ENCODE measurements around the gene TAF11L10.
"Not testable (repeated sequence)": the region's sequence is repeated elsewhere in the genome, so short reads cannot be mapped to it uniquely, and the experiment has no call there.

Gene TAF11L10

GRCh38 chr5:17597728-17598127 is at the start of gene TAF11L10:
Gene TAF11L10 (minus strand): TSS chr5:17597828.
- FAIRE-seq: not testable (repeated sequence)

GRCh38 chr5:17634160-17634559 is 36.5 kb upstream of the TAF11L10 start, which contains the start of gene TAF11L14:
Gene TAF11L14 (plus strand): TSS chr5:17634460.
- no peak for FAIRE-seq

DNA sequence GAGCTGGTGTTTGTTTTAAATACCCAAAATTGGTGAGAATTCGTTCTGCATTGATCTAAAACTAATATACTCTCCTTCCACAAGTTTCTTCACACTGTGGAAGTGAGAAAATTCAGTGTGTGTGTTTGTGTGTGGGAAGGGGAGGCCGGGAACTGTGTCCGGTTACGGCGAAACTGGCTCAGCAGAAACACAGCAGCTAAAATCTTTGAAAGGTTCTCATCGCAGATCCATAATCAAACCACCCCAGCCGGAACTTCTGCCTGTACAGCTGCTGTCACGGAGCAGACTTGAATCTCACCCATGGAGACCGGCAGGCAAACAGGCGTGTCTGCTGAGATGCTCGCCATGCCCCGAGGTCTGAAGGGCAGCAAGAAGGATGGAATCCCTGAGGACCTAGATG is 34.2 kb upstream of the TAF11L10 start, which contains the start of gene TAF11L13:
Gene TAF11L13 (plus strand): TSS at position 301 of the 400 bp plus-strand sequence.
- FAIRE-seq: not testable (repeated sequence)

- FAIRE-seq: no peak
Observed at GRCh38 chr5:17625686-17626085, 28.1 kb upstream of the TAF11L10 start.

DNA sequence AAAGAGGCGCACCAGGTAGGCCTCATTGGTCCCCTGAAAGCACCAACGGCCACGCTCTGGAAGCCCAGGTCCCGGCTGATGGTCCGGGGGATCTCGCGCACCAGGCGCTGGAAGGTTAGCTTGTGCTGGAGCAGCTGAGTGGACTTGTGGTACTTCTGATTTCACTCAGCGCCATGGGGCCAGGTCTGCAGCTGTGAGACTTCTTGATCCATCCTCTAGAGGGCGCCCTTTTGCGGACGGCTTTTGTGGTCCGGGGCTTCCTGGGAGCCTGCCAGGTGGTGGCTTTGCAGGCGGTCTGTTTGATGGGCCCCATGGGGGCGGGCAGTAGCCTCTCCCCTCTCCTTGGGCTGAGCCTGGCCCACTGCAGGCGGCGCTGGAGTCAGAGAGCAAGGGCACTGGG is 23.0 kb upstream of the TAF11L10 start:
- no peak for FAIRE-seq

GRCh38 chr5:17619354-17619753 is 21.7 kb upstream of the TAF11L10 start:
- FAIRE-seq: no peak

- no peak for FAIRE-seq
Observed at GRCh38 chr5:17614872-17615605, 17.4 kb upstream of the TAF11L10 start.

- FAIRE-seq: not testable (repeated sequence)
Observed at GRCh38 chr5:17610092-17610491, 12.5 kb upstream of the TAF11L10 start, which contains the start of gene TAF11L12. Gene TAF11L12 (plus strand): TSS chr5:17610392.

- not testable (repeated sequence) for FAIRE-seq
Observed at GRCh38 chr5:17607461-17607860, 9.8 kb upstream of the TAF11L10 start.

GRCh38 chr5:17604951-17605350 is 7.3 kb upstream of the TAF11L10 start:
- FAIRE-seq: no peak

DNA sequence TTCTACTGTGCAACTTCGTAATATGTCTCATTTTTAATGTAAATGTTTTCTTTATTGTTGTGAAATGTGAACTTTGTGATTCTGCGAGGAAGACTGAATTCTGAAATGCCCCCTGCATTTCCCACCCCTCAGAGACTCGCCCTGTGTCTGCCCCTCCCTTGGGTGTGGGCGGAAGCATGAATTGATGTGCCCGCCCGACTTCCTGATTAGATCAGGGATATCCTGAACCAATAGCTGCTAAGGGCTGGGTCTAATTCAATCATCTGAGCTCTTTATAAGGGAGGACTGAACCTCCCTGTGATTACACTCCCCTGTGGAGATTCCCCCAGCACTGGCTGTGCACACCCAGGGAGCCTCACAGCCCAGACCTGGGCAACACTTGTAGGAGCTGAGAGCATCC is 6.3 kb upstream of the TAF11L10 start, which contains the start of gene TAF11L11:
Gene TAF11L11 (plus strand): TSS at position 304 of the 400 bp plus-strand sequence.
- FAIRE-seq: not testable (repeated sequence)

DNA sequence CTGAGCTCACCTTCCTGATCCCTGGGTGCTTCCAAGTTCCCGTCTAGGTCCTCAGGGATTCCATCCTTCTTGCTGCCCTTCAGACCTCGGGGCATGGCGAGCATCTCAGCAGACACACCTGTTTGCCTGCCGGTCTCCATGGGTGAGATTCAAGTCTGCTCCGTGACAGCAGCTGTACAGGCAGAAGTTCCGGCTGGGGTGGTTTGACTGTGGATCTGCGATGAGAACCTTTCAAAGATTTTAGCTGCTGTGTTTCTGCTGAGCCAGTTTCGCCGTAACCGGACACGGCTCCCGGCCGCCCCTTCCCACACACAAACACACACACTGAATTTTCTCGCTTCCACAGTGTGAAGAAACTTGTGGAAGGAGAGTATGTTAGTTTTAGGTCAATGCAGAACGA is 3.4 kb downstream of the TAF11L10 start, which contains the start of gene TAF11L9:
Gene TAF11L9 (minus strand): TSS at position 140 of the 400 bp plus-strand sequence.
- FAIRE-seq: not testable (repeated sequence)

DNA sequence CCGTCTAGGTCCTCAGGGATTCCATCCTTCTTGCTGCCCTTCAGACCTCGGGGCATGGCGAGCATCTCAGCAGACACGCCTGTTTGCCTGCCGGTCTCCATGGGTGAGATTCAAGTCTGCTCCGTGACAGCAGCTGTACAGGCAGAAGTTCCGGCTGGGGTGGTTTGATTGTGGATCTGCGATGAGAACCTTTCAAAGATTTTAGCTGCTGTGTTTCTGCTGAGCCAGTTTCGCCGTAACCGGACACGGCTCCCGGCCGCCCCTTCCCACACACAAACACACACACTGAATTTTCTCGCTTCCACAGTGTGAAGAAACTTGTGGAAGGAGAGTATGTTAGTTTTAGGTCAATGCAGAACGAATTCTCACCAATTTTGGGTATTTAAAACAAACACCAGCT is 6.8 kb downstream of the TAF11L10 start, which contains the start of gene TAF11L8:
Gene TAF11L8 (minus strand): TSS at position 101 of the 400 bp plus-strand sequence.
- FAIRE-seq: not testable (repeated sequence)

DNA sequence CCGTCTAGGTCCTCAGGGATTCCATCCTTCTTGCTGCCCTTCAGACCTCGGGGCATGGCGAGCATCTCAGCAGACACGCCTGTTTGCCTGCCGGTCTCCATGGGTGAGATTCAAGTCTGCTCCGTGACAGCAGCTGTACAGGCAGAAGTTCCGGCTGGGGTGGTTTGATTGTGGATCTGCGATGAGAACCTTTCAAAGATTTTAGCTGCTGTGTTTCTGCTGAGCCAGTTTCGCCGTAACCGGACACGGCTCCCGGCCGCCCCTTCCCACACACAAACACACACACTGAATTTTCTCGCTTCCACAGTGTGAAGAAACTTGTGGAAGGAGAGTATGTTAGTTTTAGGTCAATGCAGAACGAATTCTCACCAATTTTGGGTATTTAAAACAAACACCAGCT is 12.0 kb downstream of the TAF11L10 start, which contains the start of gene TAF11L7:
Gene TAF11L7 (minus strand): TSS at position 101 of the 400 bp plus-strand sequence.
- FAIRE-seq: not testable (repeated sequence)
